ENCODE measurements around the gene TRIOBP. TPM values are rescaled to one million over a fixed set of nuclear protein-coding genes. Genes with fewer than 3 reads are reported as not detected.

TRIOBP gene
- total RNA-seq, 1 donor from 2014 or later, result 40.3 TPM

DNA sequence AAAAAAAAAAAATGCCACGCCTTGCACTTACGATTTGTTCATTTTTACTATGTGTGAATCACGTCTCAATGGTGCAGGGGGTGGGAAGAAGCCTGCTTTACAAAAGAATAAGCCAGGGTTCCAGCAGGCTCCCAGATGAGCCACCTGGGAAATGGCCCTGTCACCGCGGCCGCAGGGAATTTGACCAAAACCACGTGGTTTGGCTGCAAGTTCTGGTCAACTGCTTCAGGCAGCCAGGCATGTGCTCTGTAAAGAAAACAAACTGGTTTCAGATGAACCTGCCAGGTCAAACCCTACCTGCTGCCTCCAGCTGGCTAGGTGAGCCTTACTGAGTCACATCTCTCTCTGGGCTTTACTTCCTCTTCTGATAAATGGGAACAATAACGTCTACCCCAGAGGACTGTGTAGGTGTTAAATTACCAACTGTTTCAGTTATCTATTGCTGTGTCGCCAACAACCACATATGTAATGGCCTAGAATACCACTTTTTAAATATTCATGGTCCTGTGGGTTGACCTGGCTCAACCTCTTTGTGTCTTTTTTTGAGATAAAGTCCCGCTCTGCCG is 80.4 kb downstream of the TRIOBP start:
- H3K4me3 ChIP-seq (ENCODE audit: low read depth, low read length), result no peak overlapping the region
- TF ChIP-seq, protein P1, sequence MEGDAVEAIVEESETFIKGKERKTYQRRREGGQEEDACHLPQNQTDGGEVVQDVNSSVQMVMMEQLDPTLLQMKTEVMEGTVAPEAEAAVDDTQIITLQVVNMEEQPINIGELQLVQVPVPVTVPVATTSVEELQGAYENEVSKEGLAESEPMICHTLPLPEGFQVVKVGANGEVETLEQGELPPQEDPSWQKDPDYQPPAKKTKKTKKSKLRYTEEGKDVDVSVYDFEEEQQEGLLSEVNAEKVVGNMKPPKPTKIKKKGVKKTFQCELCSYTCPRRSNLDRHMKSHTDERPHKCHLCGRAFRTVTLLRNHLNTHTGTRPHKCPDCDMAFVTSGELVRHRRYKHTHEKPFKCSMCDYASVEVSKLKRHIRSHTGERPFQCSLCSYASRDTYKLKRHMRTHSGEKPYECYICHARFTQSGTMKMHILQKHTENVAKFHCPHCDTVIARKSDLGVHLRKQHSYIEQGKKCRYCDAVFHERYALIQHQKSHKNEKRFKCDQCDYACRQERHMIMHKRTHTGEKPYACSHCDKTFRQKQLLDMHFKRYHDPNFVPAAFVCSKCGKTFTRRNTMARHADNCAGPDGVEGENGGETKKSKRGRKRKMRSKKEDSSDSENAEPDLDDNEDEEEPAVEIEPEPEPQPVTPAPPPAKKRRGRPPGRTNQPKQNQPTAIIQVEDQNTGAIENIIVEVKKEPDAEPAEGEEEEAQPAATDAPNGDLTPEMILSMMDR (IDR thresholded peaks at IDR 0.05; ENCODE audit: insufficient read depth, low read length, severe bottlenecking), result no peak
- FAIRE-seq (peak; percentile 99), DNase-seq (ENCODE audit: low read depth) (peak; percentile 97)
- peaks cover 12% of the 10 kb centered on the region for H3K36me3 ChIP-seq (ENCODE audit: control insufficient read depth, insufficient read depth, low read length)
- H3K27me3 ChIP-seq (ENCODE audit: control insufficient read depth, insufficient read depth, low read length), result no peaks in the 10 kb centered on the region

DNA sequence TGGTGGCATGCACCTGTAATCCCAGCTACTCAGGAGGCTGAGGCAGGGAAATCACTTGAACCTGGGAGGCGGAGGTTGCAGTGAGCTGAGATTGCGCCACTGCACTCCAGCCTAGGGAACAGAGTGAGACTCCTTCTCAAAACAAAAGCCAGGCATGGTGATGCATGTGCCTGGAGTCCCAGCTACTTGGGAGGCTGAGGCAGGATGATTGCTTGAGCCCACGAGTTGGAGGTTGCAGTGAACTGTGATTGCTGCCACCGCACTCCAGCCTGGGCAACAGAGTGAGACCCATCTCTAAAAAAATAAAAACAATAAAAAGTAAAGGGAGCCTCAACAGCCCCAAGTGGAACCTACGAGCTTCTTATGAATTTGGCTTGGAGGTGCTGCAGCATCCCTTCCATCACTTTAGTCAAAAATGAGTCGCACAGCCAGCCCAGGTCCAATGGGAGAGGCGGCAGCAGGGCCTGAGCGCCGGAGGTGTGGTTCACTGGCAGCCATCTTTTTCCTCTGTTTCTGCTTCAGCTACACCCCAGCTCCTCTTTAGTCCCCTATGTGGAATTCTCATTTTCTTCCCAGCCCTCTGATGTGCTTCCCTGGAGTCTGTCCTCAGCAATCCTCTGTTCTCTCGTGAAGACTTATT is 81.6 kb downstream of the TRIOBP start:
- Histone ChIP-seq H3K4me3 (ENCODE audit: low read depth, low read length) (no peak overlapping the region), H3K27me3 (ENCODE audit: control insufficient read depth, insufficient read depth, low read length) (no peaks in the 10 kb centered on the region), H3K36me3 (ENCODE audit: control insufficient read depth, insufficient read depth, low read length) (peaks cover 2% of the 10 kb centered on the region)
- no peak for FAIRE-seq
- TF ChIP-seq, protein P1 (IDR thresholded peaks at IDR 0.05; ENCODE audit: insufficient read depth, low read length, severe bottlenecking), result no peak
- no peak for DNase-seq (ENCODE audit: low read depth)

DNA sequence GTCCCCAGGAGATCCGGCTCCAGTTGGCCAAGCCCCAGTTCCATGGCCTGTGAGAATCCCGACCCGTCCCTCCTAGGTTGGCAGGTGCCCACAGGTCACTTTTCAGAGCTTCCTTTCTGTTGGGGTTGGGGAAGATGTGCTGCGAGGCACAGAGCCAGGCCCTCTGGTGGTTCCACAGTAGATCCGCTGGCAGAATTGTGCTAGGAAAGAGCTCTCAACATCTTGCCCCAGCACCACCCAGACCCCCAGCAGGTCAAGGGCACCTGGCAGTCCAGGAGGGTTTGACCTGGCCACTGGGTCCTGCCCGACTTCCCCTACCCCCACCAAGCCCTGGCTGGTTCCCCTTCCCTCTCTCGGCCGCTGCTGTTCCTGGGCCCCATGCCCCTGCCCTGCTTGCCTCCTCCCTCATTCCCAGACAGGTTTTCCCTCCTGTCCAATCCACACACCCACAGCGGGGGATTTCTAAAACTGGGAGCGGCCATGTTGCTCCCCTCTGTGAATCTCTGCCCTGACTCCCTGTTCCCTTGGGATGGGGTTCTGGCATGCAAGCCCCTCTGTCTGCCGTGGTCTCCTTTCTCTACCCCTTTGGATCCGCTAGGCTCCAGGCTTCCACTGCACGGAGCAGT is 84.7 kb downstream of the TRIOBP start:
- FAIRE-seq (no peak), DNase-seq (ENCODE audit: low read depth) (no peak)
- TF ChIP-seq, protein P1 (IDR thresholded peaks at IDR 0.05; ENCODE audit: insufficient read depth, low read length, severe bottlenecking), result peak; percentile 31
- Histone ChIP-seq H3K36me3 (ENCODE audit: control insufficient read depth, insufficient read depth, low read length) (no peaks in the 10 kb centered on the region), H3K27me3 (ENCODE audit: control insufficient read depth, insufficient read depth, low read length) (no peaks in the 10 kb centered on the region), H3K4me3 (ENCODE audit: low read depth, low read length) (no peak overlapping the region)

DNA sequence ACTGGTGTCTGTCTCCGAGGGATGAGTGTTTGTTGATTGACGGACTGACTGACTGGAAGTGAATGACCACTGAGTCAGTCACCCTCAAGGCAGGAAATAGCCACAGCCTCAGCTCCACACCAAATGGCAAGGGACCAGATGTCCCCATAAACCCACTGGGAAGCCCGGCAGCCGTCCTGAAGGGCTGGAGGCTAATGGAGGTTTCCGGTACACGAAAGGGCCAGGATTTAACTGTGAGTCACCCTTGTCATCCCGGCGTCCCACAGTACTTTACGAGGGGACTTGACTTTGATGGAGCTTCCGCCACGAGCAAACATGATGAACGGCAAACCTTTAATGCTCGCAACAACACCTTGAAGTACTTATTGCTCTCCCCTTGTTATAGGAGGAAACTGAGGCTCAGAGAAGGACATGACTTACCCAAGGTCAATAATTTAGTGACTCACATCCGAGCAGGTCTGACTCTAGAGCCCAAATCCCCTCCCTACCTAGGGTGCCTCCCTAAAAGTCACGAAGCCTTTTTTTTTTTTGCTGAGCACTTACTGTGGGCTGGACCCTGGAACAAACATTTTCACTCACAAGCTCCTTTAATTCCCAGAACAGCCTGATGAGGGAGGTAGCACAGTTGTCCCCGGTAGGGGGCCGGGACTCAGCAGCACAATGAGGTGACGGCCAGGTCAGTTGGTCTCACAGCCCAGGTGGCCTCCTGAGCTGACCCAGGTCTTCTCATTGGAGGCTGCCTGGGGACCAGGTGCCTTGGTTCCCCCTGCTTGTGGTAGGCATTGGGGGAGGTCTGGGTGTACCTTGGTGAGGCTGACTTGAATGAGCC is 85.7 kb downstream of the TRIOBP start:
- no peak for FAIRE-seq
- TF ChIP-seq, protein P1 (IDR thresholded peaks at IDR 0.05; ENCODE audit: insufficient read depth, low read length, severe bottlenecking), result no peak
- H3K4me3 ChIP-seq (ENCODE audit: low read depth, low read length), result no peak overlapping the region
- no peaks in the 10 kb centered on the region for H3K27me3 ChIP-seq (ENCODE audit: control insufficient read depth, insufficient read depth, low read length)
- no peaks in the 10 kb centered on the region for H3K36me3 ChIP-seq (ENCODE audit: control insufficient read depth, insufficient read depth, low read length)
- peak; percentile 26 for DNase-seq (ENCODE audit: low read depth)

DNA sequence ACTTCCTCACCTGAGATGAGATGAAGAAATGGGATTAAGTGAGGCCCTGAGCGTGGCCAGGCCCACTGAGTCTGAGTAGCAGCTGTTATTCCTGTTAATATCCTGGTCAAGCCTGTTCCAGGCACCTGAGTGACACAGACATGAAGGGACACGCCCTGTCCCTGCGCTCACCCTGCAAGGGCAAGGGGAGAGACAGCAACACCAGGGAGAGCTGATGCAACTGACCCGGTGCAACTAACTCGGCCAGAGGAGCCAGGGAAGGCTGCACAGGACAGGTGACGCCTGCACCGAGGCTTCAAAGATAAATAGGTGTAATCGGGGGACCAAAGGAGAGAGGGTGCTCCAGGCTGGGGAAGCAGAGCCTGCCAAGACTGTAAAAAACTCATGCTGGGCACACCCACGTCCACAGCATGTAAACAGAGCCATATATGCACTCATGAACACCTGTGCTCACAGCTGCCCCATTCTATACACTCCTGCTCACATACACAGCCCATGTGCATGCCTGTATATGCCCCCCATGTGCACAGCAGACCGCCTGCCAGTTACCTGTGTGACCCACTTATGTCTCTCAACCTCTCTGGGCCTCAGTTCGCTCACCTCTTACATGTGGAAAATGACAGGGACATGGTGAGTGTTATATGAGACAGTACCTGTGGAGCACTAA is 88.1 kb downstream of the TRIOBP start:
- TF ChIP-seq, protein P1 (IDR thresholded peaks at IDR 0.05; ENCODE audit: insufficient read depth, low read length, severe bottlenecking), result no peak
- FAIRE-seq, result no peak

More for the DNA sequence above, 88.1 kb downstream of the TRIOBP start:
- peak; percentile 72 for DNase-seq (ENCODE audit: low read depth)
- no peak overlapping the region for H3K4me3 ChIP-seq (ENCODE audit: low read depth, low read length)
- H3K36me3 ChIP-seq (ENCODE audit: control insufficient read depth, insufficient read depth, low read length), result no peaks in the 10 kb centered on the region
- H3K27me3 ChIP-seq (ENCODE audit: control insufficient read depth, insufficient read depth, low read length), result no peaks in the 10 kb centered on the region

Measured in bronchial epithelial cell (primary cell).